ENCODE results near the gene GSN. TPM values are rescaled to one million over a fixed set of nuclear protein-coding genes. Genes with fewer than 3 reads are reported as not detected.
A peak's percentile ranks its signal among the peaks of the same experiment; 100 is the strongest.

GSN gene
- total and polyA plus RNA-seq, 2 of the 13 experiments (the other 11 are each of a cell fraction or from before 2014, with no cell fraction given) = 294 to 307 TPM

GRCh38 chr9:121296213-121297127, 28.5 kb downstream of the GSN start (continued):
- TF ChIP-seq ZNF781 (CRISPR knock-in tag; IDR thresholded peaks at IDR 0.05; ENCODE audit: borderline replicate concordance, not compliant biosample characterization) (no peak), REST (IDR thresholded peaks at IDR 0.05; ENCODE audit: borderline replicate concordance in 1 of 2, low read depth in 1 of 2, low read length in 2 of 2) (peak in 1 of 2 experiments; percentile 76; a peak in 1 of 4 replicates), AGO1 (IDR thresholded peaks at IDR 0.05; ENCODE audit: low read depth, low read length, poor library complexity, severe bottlenecking) (no peak), ZBTB38 (CRISPR knock-in tag; IDR thresholded peaks at IDR 0.05) (peak; percentile 32; the same call in 1 of the 2 replicates), ETV6 (CRISPR knock-in tag; conservative IDR thresholded peaks at IDR 0.05) (0 out of 2 replicates have a peak, but pooled peaks have one; percentile 39), ZNF776 (CRISPR knock-in tag; IDR thresholded peaks at IDR 0.05) (no peak), SSRP1 (CRISPR knock-in tag; IDR thresholded peaks at IDR 0.05) (no peak), MLLT10 (CRISPR knock-in tag; IDR thresholded peaks at IDR 0.05) (no peak), RORA (CRISPR knock-in tag; IDR thresholded peaks at IDR 0.05) (no peak), ZNF260 (CRISPR knock-in tag; IDR thresholded peaks at IDR 0.05; ENCODE audit: borderline replicate concordance, low read depth) (no peak), PBX2 (CRISPR knock-in tag; IDR thresholded peaks at IDR 0.05) (no peak), TCF12 (IDR thresholded peaks at IDR 0.05) (no peak), TCF12 (CRISPR knock-in tag; IDR thresholded peaks at IDR 0.05) (no peak), ZNF382 (CRISPR knock-in tag; IDR thresholded peaks at IDR 0.05; ENCODE audit: borderline replicate concordance) (no peak), ZNF713 (CRISPR knock-in tag; IDR thresholded peaks at IDR 0.05) (no peak), MNT (IDR thresholded peaks at IDR 0.05) (no peak), ZSCAN31 (CRISPR knock-in tag; IDR thresholded peaks at IDR 0.05; ENCODE audit: low read depth) (no peak), ZNF33A (CRISPR knock-in tag; IDR thresholded peaks at IDR 0.05; ENCODE audit: borderline replicate concordance) (peak; percentile 85), CAMTA2 (CRISPR knock-in tag; IDR thresholded peaks at IDR 0.05; ENCODE audit: borderline replicate concordance) (no peak), SP140L (CRISPR knock-in tag; IDR thresholded peaks at IDR 0.05; ENCODE audit: borderline replicate concordance) (no peak), ZSCAN25 (CRISPR knock-in tag; IDR thresholded peaks at IDR 0.05) (peak; percentile 36; the same call in 1 of the 2 replicates), ZNF33B (CRISPR knock-in tag; IDR thresholded peaks at IDR 0.05) (no peak), NCOA1 (CRISPR knock-in tag; IDR thresholded peaks at IDR 0.05) (peak; percentile 77; the same call in 1 of the 2 replicates), SMYD3 (CRISPR knock-in tag; IDR thresholded peaks at IDR 0.05) (peak; percentile 56; the same call in 1 of the 2 replicates)

Data from HepG2 (cell line).